ENCODE results near the gene ARHGAP36.

The ARHGAP36 gene

DNA sequence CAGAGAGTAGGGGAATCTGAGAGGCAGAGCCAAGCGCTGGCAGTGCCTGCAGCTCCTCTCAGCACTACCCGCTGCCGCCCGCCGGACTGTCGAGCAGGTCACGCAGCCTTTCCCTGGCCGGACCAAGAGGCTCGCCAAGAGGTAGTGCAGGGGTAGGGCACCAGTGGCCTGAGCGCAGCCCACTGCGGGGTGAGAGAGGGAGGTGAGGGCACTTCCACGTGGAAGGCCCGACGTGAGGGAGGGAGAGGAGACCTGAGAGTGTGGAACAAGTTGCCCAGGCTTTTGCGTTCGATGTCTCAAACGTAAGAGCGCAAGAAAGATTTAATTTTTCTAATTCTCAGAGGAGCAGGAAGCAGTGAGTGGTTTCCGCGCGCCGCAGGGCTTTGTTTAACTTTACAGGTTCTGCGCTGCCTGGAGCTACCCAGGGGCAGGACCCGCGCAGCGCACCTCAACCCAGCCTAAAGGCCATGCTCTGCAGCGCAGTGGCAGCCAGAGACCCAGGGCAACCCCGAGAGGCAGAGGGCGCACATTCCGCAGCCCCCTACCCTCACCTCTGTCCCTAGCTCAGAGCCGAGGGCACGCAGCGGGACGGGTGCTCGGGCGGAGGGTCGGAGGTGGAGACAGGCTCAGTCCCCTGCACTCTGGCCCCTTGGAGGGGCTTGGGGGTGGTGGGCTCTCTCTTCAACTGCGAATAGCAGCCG is 14.9 kb downstream of the ARHGAP36 start:
- DNase-seq (ENCODE audit: low read depth) = no peak

- DNase-seq (ENCODE audit: low read depth) = no peak
Measured at GRCh38 chrX:131073607-131074006, 15.5 kb downstream of the ARHGAP36 start.

DNA sequence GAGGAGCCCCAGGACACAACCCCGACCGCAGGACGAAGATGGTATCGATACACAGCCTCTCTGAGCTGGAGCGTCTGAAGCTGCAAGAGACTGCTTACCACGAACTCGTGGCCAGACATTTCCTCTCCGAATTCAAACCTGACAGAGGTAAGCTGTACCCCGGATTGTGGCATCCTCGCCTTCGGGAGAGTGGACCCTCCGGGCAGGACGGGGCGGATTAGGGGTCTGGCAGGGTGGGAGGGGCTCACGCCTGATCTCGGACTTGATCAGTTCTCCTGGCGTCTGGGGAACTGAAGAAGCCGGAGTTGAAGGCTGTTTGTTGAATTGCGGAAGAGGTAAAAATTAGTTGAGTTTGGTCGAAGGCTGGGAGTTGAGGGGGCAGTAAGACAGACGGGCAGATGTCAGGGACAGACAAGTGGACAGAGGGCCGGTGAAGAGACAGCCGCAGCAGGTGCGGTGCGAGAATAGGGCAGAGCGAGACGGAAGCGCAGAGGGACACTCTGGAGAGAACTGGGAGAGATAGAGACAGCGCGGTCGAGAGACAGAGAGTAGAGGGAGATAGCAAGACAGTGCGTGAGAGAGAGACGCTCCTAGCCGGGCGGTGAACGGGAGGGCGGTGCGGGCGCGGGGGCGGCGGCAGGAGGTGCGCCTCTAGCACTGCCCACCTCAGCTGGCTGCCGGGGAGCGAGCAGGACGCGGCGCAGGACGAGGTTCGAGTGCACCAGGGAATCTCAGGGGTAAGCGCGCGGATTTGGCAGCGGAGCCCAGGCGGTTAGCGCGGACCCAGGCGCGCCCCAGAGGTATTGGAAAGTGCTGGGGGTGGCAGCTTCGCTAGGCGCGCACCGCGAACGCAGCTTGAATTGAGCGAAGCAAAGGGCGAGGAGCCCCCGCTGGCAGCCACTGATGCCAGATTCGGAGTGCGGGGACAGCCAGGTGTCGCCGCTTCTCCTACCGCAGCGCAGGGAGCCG is 23.9 kb downstream of the ARHGAP36 start:
- no peak for DNase-seq (ENCODE audit: low read depth)

DNA sequence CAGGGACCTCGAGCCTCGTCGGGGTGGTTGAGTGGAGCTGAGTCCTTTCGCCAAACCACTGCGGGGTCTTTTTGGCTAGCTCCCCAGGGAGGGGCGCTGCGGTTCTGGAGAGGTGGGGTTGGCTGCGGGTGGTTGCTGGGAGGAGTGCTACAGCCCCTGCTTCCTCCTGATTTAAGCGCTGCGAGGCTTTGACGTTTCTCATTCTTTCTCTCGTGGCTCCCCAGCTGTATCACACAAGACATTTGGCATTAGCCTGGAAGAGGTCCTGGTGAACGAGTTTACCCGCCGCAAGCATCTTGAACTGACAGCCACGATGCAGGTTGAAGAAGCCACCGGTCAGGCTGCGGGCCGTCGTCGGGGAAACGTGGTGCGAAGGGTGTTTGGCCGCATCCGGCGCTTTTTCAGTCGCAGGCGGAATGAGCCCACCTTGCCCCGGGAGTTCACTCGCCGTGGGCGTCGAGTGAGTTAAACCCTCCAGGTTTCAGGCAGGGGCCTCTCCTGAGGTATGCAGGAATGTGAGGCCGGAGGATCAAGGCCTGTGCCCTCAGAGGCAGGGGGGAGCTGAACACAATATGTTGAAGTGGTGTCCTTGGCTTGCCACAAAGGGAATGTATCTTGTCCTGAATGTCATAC is 25.5 kb downstream of the ARHGAP36 start:
- no peak for DNase-seq (ENCODE audit: low read depth)

DNA sequence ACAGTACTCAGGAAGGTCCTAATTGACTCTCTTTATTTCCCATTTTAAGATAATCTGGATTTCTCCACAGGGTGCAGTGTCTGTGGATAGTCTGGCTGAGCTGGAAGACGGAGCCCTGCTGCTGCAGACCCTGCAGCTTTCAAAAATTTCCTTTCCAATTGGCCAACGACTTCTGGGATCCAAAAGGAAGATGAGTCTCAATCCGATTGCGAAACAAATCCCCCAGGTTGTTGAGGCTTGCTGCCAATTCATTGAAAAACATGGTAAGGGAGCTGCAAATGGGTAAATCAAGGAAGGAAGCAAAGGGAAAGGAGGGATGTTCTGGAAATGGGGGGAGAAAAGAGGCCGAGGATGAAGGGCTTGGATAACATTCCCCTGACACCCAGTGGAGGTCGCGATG is 26.0 kb downstream of the ARHGAP36 start:
- DNase-seq (ENCODE audit: low read depth) = no peak

DNA sequence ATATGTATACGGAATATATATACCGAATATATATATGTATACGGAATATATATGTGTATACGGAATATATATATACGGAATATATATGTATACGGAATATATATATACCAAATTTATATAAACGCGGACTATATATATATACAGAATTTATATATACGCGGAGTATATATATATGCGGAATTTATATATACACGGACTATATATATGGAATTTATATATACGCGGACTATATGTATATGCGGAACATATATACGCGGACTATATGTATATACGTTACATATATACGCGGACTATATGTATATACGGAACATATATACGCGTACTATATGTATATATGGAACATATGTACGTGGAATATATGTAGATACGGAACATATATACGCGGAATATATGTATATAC is 78.6 kb downstream of the ARHGAP36 start:
- DNase-seq (ENCODE audit: low read depth) = no peak

- DNase-seq (ENCODE audit: low read depth) = no peak
Measured at GRCh38 chrX:131139072-131139471, 80.9 kb downstream of the ARHGAP36 start.

All from stromal cell of bone marrow (primary cell).